Karpas-422 (cell line): ENCODE data around the gene MTA1. TPM values are rescaled to one million over a fixed set of nuclear protein-coding genes. Genes with fewer than 3 reads are reported as not detected.

Experiments
- DNase-seq: peaks from one replicate; pipeline ENCODE4 v3.0.0-alpha.2; 2015
- H2AFZ ChIP-seq: fragments of 200-600 bp; sonication (generic); 2 replicates; pipeline ENCODE4 v1.6.1; 2014; ENCODE audit warnings: antibody characterized with exemption, low read length, mixed read lengths
- H3K27ac ChIP-seq: fragments of 200-600 bp; sonication (generic); 2 replicates; pipeline ENCODE4 v1.5.1; 2014; ENCODE audit warnings: mild to moderate bottlenecking, low read length, moderate library complexity
- H3K27me3 ChIP-seq: fragments of 200-600 bp; sonication (generic); 2 replicates; pipeline ENCODE4 v1.6.1; 2014; ENCODE audit warnings: low read length, mixed read lengths
- H3K36me3 ChIP-seq: fragments of 200-600 bp; sonication (generic); 2 replicates; pipeline ENCODE4 v1.6.1; 2014; ENCODE audit warnings: low read length, mixed read lengths; ENCODE audit not compliant: insufficient read depth
- H3K4me1 ChIP-seq: fragments of 200-600 bp; sonication (generic); 2 replicates; pipeline ENCODE4 v1.6.1; 2014; ENCODE audit warnings: mild to moderate bottlenecking, low read length, mixed read lengths
- H3K4me2 ChIP-seq: fragments of 200-600 bp; sonication (generic); 2 replicates; pipeline ENCODE4 v1.6.1; 2014; ENCODE audit warnings: low read length, low read depth, mild to moderate bottlenecking; ENCODE audit not compliant: poor library complexity, severe bottlenecking
- H3K4me3 ChIP-seq: fragments of 200-600 bp; sonication (generic); 2 replicates; pipeline ENCODE4 v1.5.1; 2014; ENCODE audit warnings: mild to moderate bottlenecking, antibody characterized with exemption, low read length, mixed read lengths
- H3K79me2 ChIP-seq: fragments of 200-600 bp; sonication (generic); 2 replicates; pipeline ENCODE4 v1.6.1; 2014; ENCODE audit warnings: mild to moderate bottlenecking, low read length, mixed read lengths
- H3K9ac ChIP-seq: fragments of 200-600 bp; sonication (generic); 2 replicates; pipeline ENCODE4 v1.6.0; 2014; ENCODE audit warnings: low read length
- H3K9me2 ChIP-seq: fragments of 200-600 bp; sonication (generic), shearing (Covaris generic); replicated peaks from 2 replicates; pipeline ENCODE4 v1.6.0; 2014; ENCODE audit warnings: mild to moderate bottlenecking, low read length, moderate library complexity; ENCODE audit not compliant: insufficient read depth
- H3K9me3 ChIP-seq: fragments of 300-700, 200-600 bp; sonication (generic); 2 replicates; pipeline ENCODE4 v1.6.1; 2014; ENCODE audit warnings: low read length, mixed read lengths
- H4K20me1 ChIP-seq: fragments of 200-600 bp; sonication (generic); 2 replicates; pipeline ENCODE4 v1.6.1; 2014; ENCODE audit warnings: mild to moderate bottlenecking, antibody characterized with exemption, low read length, low read depth; ENCODE audit not compliant: insufficient read depth
- total RNA-seq: library from RNA; depleted of rRNA; stranded (reverse); fragments of >200 nt; shearing (Covaris generic); gene quantifications from 2 replicates; pipeline ENCODE4 v1.2.3, GENCODE V29; 2014; ENCODE audit warnings: low replicate concordance

MTA1 gene
- total RNA-seq, 1 experiment from 2014 or later = 94.6 TPM

DNA sequence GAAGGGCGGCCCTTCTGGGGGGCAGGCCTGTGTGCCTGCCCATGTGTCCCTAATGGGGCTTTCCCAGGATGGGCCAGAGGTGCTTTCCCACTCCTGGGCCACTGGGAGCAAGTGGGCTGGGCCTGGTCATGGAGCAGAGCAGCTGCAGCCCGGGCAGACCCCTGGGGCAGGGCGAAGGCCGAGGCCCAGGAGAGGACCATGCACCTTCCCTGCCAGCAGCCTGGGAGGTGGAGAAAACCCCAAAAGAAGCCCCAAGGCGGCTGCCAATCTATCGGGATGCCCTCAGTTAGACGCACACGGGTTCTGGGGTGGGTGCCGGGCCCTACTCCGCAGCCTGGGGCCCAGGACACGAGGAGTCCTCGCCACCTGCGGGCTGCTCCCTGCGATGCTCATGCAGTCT is 38.9 kb downstream of the MTA1 start:
- no peak overlapping the region for H3K4me3 ChIP-seq
- no peaks in the 10 kb centered on the region for H3K9me2 ChIP-seq
- no peaks in the 10 kb centered on the region for H3K27me3 ChIP-seq
- H3K9me3 ChIP-seq = no peaks in the 10 kb centered on the region
- DNase-seq = no peak
- no peak overlapping the region for H3K9ac ChIP-seq
- no peaks in the 10 kb centered on the region for H3K4me1 ChIP-seq
- no peak overlapping the region for H2AFZ ChIP-seq
- no peak overlapping the region for H3K4me2 ChIP-seq
- no peaks in the 10 kb centered on the region for H3K79me2 ChIP-seq
- no peak overlapping the region for H3K27ac ChIP-seq
- H3K36me3 ChIP-seq = peaks cover 18% of the 10 kb centered on the region
- H4K20me1 ChIP-seq = peaks cover 19% of the 10 kb centered on the region; the same call in 1 of the 2 replicates

DNA sequence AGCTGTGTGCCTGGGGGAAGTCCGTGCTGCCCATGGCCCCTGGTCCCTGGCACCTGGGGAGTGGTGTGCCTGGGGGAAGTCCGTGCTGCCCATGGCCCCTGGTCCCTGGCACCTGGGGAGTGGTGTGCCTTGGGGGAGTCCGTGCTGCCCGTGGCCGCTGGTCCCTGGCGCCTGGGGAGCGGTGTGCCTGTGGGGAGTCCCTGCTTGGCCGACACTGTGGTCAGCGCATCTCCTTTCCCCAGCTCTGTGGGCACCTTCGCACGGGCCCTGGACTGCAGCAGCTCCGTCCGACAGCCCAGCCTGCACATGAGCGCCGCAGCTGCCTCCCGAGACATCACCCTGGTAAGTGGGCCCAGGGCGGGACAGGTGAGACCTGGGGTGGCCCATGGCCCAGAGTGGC is 40.5 kb downstream of the MTA1 start:
- no peak overlapping the region for H3K27ac ChIP-seq
- no peak overlapping the region for H3K9ac ChIP-seq
- no peak overlapping the region for H3K4me3 ChIP-seq
- H3K4me1 ChIP-seq = no peaks in the 10 kb centered on the region
- peaks cover 19% of the 10 kb centered on the region; the same call in 1 of the 2 replicates for H4K20me1 ChIP-seq
- no peaks in the 10 kb centered on the region for H3K9me2 ChIP-seq
- H3K4me2 ChIP-seq = no peak overlapping the region
- no peaks in the 10 kb centered on the region for H3K79me2 ChIP-seq
- no peaks in the 10 kb centered on the region for H3K27me3 ChIP-seq
- H3K36me3 ChIP-seq = peaks cover 18% of the 10 kb centered on the region
- H2AFZ ChIP-seq = no peak overlapping the region
- no peak for DNase-seq
- H3K9me3 ChIP-seq = no peaks in the 10 kb centered on the region

DNA sequence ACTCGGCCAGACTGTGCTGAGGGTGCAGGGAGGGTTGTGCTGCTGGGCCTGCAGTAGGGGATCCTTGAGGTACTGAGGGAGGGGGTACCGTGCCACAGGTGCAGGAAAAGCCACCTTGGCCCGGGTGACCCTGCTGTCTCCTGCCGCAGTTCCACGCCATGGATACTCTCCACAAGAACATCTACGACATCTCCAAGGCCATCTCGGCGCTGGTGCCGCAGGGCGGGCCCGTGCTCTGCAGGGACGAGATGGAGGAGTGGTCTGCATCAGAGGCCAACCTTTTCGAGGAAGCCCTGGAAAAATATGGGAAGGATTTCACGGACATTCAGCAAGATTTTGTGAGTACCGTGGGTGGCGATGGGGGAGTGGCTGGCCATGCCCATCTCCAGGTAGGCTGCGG is 41.0 kb downstream of the MTA1 start:
- H3K9ac ChIP-seq = no peak overlapping the region
- H3K36me3 ChIP-seq = peaks cover 18% of the 10 kb centered on the region
- H3K9me3 ChIP-seq = no peaks in the 10 kb centered on the region
- no peak overlapping the region for H3K27ac ChIP-seq
- peaks cover 18% of the 10 kb centered on the region; the same call in 1 of the 2 replicates for H4K20me1 ChIP-seq
- H3K4me1 ChIP-seq = no peaks in the 10 kb centered on the region
- no peak overlapping the region for H2AFZ ChIP-seq
- DNase-seq = no peak
- H3K4me3 ChIP-seq = no peak overlapping the region
- H3K9me2 ChIP-seq = no peaks in the 10 kb centered on the region
- H3K4me2 ChIP-seq = no peak overlapping the region
- H3K79me2 ChIP-seq = no peaks in the 10 kb centered on the region
- no peaks in the 10 kb centered on the region for H3K27me3 ChIP-seq

- peaks cover 17% of the 10 kb centered on the region for H3K36me3 ChIP-seq
Measured at GRCh38 chr14:105461903-105462302, 42.3 kb downstream of the MTA1 start.

GRCh38 chr14:105464501-105464900 is 44.9 kb downstream of the MTA1 start:
- H3K4me2 ChIP-seq = no peak overlapping the region
- H3K36me3 ChIP-seq = peaks cover 13% of the 10 kb centered on the region; the same call in 1 of the 2 replicates
- no peak overlapping the region for H2AFZ ChIP-seq

More at GRCh38 chr14:105461903-105462302, 42.3 kb downstream of the MTA1 start:
- no peaks in the 10 kb centered on the region for H3K9me2 ChIP-seq
- no peak overlapping the region for H2AFZ ChIP-seq
- peaks cover 9% of the 10 kb centered on the region; the same call in 1 of the 2 replicates for H4K20me1 ChIP-seq
- H3K4me3 ChIP-seq = no peak overlapping the region
- no peak for DNase-seq
- H3K9ac ChIP-seq = no peak overlapping the region
- H3K4me2 ChIP-seq = no peak overlapping the region
- H3K27ac ChIP-seq = no peak overlapping the region
- no peaks in the 10 kb centered on the region for H3K4me1 ChIP-seq
- H3K27me3 ChIP-seq = no peaks in the 10 kb centered on the region
- H3K79me2 ChIP-seq = no peaks in the 10 kb centered on the region
- H3K9me3 ChIP-seq = no peaks in the 10 kb centered on the region

DNA sequence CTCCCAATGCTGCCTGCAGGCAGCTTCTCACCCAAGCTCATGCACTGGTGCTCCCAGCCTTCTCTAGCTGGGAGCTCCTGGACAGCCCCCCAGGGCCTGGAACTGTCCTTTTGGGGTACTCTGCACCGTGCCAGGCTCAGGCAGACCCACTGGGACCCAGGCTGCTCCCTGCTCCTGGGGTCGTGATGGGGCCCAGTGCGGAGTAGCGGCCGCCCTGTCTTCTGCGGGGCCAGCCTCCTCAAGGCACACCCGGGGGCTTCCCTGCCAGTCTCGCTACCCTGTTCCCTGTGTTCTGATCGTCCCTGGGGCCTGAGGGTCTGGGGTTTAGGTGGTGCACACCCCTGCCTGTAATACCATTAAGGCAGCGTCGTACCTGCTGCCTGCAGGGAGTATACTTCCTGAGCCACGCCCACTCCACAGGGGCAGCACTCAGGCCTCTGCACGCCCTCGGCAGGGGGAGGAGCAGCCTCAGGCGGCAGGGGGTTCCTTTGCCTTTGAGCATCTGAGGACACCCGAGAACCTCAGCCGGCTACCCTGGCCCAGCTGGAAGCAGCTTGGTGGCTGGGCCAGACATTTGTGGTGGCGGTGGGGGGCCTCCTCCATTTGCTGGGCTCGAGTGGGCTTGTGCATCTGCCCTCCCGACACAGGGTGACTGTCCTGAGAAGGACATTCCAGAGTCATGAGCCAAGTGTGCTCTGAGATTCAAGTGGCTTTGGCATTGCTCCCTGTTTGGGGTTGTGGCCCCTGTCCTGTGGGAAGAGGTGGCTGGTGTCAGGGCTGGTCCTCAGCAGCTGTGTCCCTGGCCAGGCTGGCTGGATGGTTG is 45.8 kb downstream of the MTA1 start:
- Histone ChIP-seq H3K79me2 (no peaks in the 10 kb centered on the region), H3K9me2 (no peaks in the 10 kb centered on the region), H3K27me3 (no peaks in the 10 kb centered on the region), H2AFZ (no peak overlapping the region), H3K36me3 (peaks cover 13% of the 10 kb centered on the region; the same call in 1 of the 2 replicates), H4K20me1 (peaks cover 9% of the 10 kb centered on the region; the same call in 1 of the 2 replicates), H3K4me2 (no peak overlapping the region), H3K27ac (no peak overlapping the region), H3K9me3 (no peaks in the 10 kb centered on the region), H3K4me3 (no peak overlapping the region), H3K4me1 (peaks cover 31% of the 10 kb centered on the region), H3K9ac (no peak overlapping the region)
- no peak for DNase-seq

More at GRCh38 chr14:105464501-105464900, 44.9 kb downstream of the MTA1 start:
- H3K27ac ChIP-seq = no peak overlapping the region
- H3K79me2 ChIP-seq = no peaks in the 10 kb centered on the region
- H3K27me3 ChIP-seq = no peaks in the 10 kb centered on the region
- peaks cover 22% of the 10 kb centered on the region for H3K4me1 ChIP-seq
- H3K9me2 ChIP-seq = no peaks in the 10 kb centered on the region
- DNase-seq = no peak
- no peak overlapping the region for H3K4me3 ChIP-seq
- no peaks in the 10 kb centered on the region for H3K9me3 ChIP-seq
- H4K20me1 ChIP-seq = peaks cover 9% of the 10 kb centered on the region; the same call in 1 of the 2 replicates
- H3K9ac ChIP-seq = no peak overlapping the region

GRCh38 chr14:105466531-105467248 is 47.1 kb downstream of the MTA1 start:
- H3K27ac ChIP-seq = no peak overlapping the region
- H3K9me2 ChIP-seq = no peaks in the 10 kb centered on the region
- DNase-seq = no peak
- H3K9ac ChIP-seq = no peak overlapping the region
- H3K27me3 ChIP-seq = no peaks in the 10 kb centered on the region
- peaks cover 43% of the 10 kb centered on the region for H3K4me1 ChIP-seq
- H4K20me1 ChIP-seq = peaks cover 9% of the 10 kb centered on the region; the same call in 1 of the 2 replicates
- no peak overlapping the region for H3K4me3 ChIP-seq
- H3K4me2 ChIP-seq = no peak overlapping the region
- peaks cover 9% of the 10 kb centered on the region; the same call in 1 of the 2 replicates for H3K36me3 ChIP-seq
- H2AFZ ChIP-seq = no peak overlapping the region
- H3K79me2 ChIP-seq = no peaks in the 10 kb centered on the region
- no peaks in the 10 kb centered on the region for H3K9me3 ChIP-seq
